HG03196 (cell line): ENCODE data around the gene KRTAP10-1.
"Not testable (repeated sequence)": the region's sequence is repeated elsewhere in the genome, so short reads cannot be mapped to it uniquely, and the experiment has no call there.

Experiments used
- ATAC-seq: cut with Tn5 transposase; IDR thresholded peaks from one replicate; pipeline ENCODE4 v1.9.1; 2021; ENCODE audit not compliant: unreplicated experiment

Gene KRTAP10-1

DNA sequence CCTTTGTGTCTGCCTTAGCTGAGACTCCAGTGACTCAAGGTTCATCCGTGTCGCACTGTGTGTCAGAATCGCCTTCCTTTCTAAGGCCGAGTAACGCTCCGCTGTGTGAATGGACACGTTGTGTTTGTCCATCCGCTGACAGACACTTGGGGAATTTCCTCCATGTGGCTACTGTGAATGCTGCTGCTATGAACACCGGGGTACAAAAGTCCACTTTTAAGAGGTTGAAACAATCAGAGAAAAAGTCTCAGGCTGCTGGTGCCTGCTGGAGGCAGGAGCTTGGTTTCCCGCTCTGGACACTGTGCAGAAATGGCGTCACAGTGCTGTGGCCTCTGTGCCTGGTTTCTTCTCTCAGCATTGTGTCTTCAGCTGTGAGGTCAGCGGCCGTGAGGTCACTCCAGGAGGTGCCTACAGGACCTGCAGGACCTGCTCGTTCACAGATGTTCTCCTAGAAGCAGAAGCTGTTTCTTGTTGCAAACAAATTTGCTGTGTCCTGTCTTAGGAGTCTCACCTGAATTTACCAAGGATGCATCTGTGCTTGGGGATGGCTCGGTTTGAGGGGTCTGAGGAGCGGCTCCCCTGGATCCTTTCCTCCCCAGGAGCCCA lies 34.2 kb downstream of the KRTAP10-1 start:
- ATAC-seq, result no peak

GRCh38 chr21:44503901-44504399 lies 36.0 kb downstream of the KRTAP10-1 start:
- no peak for ATAC-seq

DNA sequence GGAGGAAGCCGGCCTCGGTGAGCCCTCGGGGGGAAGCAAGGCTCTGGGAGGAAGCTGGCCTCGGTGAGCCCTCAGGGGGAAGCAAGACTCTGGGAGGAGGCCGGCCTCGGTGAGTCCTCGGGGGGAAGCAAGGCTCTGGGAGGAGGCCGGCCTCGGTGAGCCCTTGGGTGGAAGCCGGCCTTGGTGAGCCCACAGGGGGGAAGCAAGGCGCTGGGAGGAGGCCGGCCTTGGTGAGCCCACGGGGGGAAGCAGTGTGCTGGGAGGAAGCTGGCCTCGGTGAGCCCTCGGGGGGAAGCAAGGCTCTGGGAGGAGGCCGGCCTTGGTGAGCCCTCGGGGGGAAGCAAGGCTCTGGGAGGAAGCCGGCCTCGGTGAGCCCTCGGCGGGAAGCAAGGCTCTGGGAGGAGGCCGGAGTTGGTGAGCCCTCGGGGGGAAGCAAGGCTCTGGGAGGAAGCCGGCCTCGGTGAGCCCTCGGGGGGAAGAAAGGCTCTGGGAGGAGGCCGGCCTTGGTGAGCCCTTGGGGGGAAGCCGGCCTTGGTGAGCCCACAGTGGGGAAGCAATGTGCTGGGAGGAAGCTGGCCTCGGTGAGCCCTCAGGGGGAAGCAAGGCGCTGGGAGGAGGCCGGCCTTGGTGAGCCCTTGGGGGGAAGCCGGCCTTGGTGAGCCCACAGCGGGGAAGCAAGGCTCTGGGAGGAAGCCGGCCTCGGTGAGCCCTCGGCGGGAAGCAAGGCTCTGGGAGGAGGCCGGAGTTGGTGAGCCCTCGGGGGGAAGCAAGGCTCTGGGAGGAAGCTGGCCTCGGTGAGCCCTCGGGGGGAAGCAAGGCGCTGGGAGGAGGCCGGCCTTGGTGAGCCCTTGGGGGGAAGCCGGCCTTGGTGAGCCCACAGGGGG lies 36.7 kb downstream of the KRTAP10-1 start:
- not testable (repeated sequence) for ATAC-seq

- no peak for ATAC-seq
Observed at GRCh38 chr21:44502171-44502958, 37.6 kb downstream of the KRTAP10-1 start.

DNA sequence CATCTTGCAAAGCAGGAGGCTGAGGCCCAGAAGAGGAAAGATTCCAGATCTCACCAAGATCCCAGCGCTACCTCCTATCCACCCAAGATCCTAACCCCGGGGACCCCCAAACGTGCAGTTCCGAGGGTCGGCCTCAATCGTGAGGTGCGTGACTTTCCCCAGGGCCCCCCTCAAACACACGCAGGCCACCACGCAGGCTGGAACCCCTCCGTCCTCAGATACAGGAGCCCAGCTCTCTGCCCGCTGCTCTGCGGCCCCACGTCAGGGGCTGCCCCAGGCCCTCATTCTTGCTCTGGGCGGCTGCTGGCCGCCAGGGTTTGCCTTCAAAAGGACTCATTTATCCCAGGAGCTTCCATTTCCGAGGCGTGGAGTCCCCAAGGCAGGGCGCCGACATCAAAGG lies 39.9 kb downstream of the KRTAP10-1 start:
- no peak for ATAC-seq

DNA sequence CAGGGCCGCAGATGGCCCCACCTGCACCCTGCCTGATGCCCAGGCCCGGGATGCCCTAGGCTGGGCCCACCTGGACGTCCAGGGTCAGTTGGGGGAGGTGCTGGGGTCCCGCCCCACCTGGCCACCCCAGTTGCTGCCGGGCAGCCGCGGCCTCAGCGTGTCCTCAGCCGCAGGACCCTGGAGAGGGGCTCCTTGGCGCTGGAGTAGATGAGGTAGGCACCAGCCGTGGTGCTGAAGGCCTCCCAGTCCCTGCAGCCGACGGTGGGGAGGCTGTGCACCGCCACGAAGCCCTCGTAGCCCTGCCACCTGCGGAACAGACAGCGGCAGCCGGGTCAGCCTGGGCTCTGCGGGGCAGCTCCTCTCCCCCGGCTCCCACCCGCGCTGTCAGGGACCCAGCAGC lies 40.4 kb downstream of the KRTAP10-1 start:
- no peak for ATAC-seq

DNA sequence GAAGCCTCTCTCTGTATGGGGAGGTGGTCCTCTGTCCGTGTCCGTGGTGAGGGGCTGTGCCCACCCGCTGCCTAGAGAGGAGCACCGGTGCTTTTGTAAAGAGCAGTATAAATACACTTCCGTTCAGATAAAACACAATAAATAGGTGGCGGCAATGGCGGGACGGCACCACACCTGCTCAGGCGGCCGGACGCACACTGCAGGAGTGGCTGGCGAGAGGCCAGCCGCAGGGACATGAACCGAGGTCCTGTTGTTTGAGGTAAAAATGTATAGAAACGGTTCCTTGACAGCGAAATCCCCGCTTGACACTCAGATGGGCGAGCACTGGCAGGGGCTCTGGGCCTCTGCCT lies 40.8 kb downstream of the KRTAP10-1 start:
- ATAC-seq, result no peak

DNA sequence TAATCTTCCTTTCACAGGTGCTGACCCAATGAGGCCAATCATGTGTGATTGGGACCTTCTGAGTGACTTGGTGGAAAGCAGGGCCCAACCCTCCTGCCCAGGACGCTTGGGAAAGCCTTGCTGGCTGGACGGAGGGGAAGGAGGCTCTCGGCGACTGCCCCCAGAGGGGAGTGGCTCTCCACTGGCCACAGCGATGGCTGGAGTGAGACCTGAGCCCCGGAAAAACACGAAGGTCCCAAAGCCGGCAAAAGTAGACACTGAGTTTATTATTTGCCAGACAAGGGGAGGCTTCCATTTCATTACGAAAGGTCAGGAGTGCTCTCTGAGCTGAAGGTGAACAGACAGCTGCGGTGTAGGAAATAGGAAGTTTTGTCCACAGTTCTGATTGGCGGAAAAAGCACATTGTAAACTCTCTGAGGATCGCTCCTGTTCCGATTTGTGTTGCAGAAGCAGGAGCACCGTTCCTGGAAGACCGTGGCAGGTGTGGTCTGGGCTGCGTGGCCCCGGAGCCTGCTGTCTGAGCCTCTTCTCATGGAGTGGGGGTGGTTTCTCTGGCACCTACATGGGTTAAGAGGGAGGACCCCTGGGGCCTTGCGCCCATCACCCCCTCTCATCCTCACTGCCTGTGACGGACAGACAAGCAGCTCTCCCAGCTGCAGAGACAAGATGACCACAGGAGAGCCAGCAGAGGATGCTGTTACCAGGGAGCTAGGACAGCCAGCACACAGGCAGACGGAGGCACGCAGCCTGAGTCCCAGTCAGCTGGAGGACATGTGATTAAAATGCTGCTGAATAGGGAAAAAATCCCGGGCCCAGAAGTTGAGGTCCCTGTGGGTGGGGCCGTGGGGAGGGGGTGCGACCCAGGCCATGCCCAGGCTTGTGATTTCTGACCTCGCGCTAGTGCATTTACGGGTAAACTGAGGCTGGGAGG lies 41.5 kb downstream of the KRTAP10-1 start:
- no peak for ATAC-seq

DNA sequence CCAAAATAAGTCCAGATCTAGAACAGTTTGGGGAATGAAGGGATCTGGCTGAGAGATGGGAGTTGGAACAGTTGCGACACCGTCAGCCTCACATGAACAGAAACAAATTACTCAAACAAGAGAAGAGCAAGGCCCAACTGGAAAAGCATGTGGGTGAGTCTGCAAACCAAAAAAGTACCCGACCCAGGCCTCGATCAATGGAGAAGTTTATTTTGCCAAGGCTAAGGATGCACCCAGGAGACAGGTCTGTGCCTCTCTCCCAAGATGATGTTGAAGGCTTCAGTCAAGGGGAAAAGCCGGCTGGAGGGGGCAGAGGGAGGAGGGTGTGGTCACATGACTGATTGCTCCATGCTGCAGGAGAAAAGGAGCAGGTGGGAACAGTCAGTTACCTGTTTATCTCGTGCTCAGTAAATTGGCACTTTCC lies 42.3 kb downstream of the KRTAP10-1 start:
- no peak for ATAC-seq

DNA sequence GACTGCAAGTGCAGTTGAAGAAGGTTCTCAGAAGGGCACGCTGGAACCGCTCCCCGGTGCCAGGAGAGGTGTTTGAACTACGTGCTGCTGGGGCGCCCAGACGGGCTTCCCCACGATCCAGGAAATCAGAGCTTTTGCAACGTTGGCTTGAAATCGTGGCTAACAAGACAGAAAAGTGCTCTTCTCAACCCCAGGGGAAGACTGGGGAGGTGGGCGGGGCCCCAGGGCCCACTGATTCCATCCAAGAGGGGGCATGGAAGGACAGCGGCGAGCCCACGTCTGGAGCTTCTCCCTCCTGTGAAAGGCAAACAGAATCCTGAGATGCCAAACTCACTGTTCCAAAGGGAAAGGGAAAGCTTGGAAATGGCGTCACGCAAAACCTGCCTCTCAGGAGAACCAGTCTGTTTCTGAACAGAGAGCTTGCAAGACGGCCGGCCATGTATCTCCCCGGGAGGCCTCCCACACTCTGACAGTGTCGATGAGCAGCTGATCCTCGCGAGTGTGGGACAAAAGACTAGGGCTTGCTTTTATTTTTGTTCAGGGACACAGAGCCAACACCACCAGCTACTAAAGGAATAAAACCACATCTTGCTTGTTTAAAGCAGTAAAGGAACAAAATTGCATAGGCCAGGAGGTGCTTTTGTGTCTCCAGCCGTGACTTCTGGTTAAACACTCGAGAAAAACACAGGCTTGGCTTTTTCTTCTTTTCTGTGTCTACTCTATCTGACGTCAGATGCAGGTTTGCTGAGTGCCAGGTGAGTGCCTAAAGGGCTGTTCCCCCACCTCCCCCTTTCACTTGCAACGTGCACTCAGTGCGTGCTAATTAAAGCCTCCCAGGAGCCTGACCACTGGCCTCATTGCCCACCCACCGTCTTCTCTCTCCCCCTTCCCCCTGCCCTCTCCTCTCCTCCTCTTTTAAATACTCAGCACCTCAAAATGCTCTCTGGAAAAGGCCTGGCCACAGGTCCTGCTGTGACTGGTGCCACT lies 43.1 kb downstream of the KRTAP10-1 start:
- no peak for ATAC-seq

GRCh38 chr21:44495611-44496563 lies 44.1 kb downstream of the KRTAP10-1 start:
- ATAC-seq, result no peak

- no peak for ATAC-seq
Observed at GRCh38 chr21:44494956-44495355, 45.0 kb downstream of the KRTAP10-1 start.

DNA sequence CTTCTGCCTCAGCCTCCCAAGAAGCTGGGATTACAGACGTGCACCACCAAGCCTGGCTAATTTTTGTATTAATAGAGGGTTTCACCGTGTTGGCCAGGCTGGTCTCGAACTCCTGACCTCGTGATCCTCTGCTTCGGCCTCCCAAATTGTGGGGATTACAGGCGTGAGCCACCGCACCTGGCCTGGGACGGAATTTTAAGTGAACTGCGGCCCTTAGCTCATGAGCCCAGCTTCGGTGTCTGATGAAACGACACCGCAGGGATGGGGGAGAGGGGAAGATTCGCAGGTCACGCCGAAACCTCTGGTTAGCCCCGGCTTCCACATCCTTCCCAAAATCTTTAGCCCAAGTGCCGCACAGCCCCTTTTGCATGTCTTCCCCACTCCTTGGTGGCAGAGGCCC lies 45.6 kb downstream of the KRTAP10-1 start:
- ATAC-seq, result no peak

- no peak for ATAC-seq
Observed at GRCh38 chr21:44492567-44493385, 47.2 kb downstream of the KRTAP10-1 start.

DNA sequence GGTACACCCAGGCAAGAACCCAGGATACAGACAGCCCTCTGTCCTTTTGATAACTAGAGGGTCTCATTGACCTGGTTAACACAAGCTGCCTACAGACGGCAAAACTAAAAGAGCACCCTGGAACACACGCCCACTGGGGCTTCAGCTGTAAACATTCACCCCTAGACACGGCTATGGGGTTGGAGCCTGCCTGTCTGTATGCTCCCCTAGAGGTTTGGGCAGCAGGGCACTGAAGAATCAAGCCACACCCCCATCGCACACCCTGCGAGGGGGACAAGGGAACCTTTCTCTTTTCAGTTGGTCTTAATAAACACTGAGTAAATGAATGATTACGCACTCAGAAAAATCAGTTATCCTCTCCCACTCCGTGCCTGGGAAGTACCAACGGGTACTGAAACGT lies 49.2 kb downstream of the KRTAP10-1 start:
- no peak for ATAC-seq

DNA sequence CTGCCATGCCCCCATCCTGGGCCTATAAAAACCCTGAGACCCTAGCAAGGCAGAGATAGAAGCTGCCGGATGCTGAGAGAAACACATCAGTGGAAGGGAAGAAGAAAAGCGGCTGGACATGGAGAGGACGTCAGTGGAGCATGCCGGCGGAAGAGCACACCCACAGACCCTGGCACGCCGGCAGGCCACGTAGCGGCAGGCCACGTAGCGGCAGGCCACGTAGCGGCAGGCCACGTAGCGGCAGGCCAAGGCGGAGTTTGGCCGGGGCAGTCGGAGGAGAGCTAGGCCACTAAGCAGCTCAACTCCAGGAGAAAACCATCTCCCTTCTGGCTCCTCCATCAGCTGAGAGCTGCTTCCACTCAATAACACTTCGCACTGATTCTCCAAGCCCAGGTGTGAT lies 49.6 kb downstream of the KRTAP10-1 start:
- no peak for ATAC-seq

DNA sequence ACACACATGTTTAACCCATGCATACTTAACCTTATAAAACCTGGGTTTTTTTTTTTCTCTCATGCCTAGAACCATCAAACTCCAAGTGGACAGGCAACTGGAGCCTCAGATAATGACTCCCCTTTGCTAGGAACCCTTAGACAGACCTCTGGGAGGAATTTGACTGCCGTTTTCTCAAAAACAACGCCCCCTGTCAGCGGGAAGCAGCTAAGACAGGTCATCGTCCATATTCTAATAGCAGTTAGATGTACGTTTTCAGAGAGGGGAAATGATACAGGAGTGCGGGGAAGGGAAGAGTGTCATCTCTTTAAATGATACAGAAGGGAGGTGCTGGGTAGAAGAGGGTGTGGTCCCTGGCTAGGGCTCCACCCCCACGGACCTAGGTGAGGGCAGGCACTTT lies 50.0 kb downstream of the KRTAP10-1 start:
- ATAC-seq, result no peak
